Measurements from ENCODE around the gene IPO5. TPM values are rescaled to one million over a fixed set of nuclear protein-coding genes. Genes with fewer than 3 reads are reported as not detected.
"Not testable (repeated sequence)": the region's sequence is repeated elsewhere in the genome, so short reads cannot be mapped to it uniquely, and the experiment has no call there.

The IPO5 gene
- total RNA-seq, 1 donor from 2014 or later, result 727 TPM

GRCh38 chr13:98032168-98032567, 78.7 kb downstream of the IPO5 start:
- H3K4me3 Mint-ChIP-seq, result no peak overlapping the region
- H3K36me3 Mint-ChIP-seq, result no peaks in the 10 kb centered on the region

GRCh38 chr13:98033277-98034247, 80.1 kb downstream of the IPO5 start:
- no peak overlapping the region for H2AFZ ChIP-seq (replicated peaks)
- peak; percentile 53 for TF ChIP-seq CTCF (IDR thresholded peaks at IDR 0.05)
- no peak for TF ChIP-seq EZH2phosphoT487 (IDR thresholded peaks at IDR 0.05)
- no peak for TF ChIP-seq EZH2 (IDR thresholded peaks at IDR 0.05)
- no peaks in the 10 kb centered on the region for H3K36me3 Mint-ChIP-seq
- no peak overlapping the region for H3K27ac ChIP-seq
- no peaks in the 10 kb centered on the region for H3F3A ChIP-seq (ENCODE audit: low read depth)
- no peaks in the 10 kb centered on the region for H3K9me3 Mint-ChIP-seq
- no peak overlapping the region for H3K4me2 ChIP-seq
- H3K4me3 ChIP-seq, result no peak overlapping the region
- H3K27me3 Mint-ChIP-seq (ENCODE audit: insufficient read depth, low read depth), result no peaks in the 10 kb centered on the region
- no peaks in the 10 kb centered on the region for H3K36me3 ChIP-seq
- H3K27ac Mint-ChIP-seq, result no peak overlapping the region
- H3K9ac ChIP-seq, result no peak overlapping the region
- H3K79me2 ChIP-seq (ENCODE audit: low read depth), result no peaks in the 10 kb centered on the region
- H3K9me3 ChIP-seq (ENCODE audit: low read depth), result no peaks in the 10 kb centered on the region
- no peaks in the 10 kb centered on the region for H4K20me1 ChIP-seq (ENCODE audit: low read depth)
- peak; percentile 42 for DNase-seq (ENCODE audit: low spot score)
- no peaks in the 10 kb centered on the region for H3K27me3 ChIP-seq
- peaks cover 12% of the 10 kb centered on the region for H3K4me1 ChIP-seq
- H3K4me1 Mint-ChIP-seq, result peaks cover 7% of the 10 kb centered on the region
- no peak overlapping the region for H3K4me3 Mint-ChIP-seq

More at GRCh38 chr13:98032168-98032567, 78.7 kb downstream of the IPO5 start:
- H3K4me1 Mint-ChIP-seq, result peaks cover 7% of the 10 kb centered on the region
- Histone ChIP-seq H3K9me3 (ENCODE audit: low read depth) (no peaks in the 10 kb centered on the region), H3K9ac (no peak overlapping the region), H4K20me1 (ENCODE audit: low read depth) (no peaks in the 10 kb centered on the region), H3F3A (ENCODE audit: low read depth) (peaks cover 7% of the 10 kb centered on the region), H3K36me3 (no peaks in the 10 kb centered on the region), H3K79me2 (ENCODE audit: low read depth) (no peaks in the 10 kb centered on the region), H2AFZ (replicated peaks) (peak overlapping the region; percentile 50), H3K4me3 (no peak overlapping the region), H3K27ac (no peak overlapping the region), H3K4me2 (no peak overlapping the region), H3K4me1 (peaks cover 12% of the 10 kb centered on the region), H3K27me3 (no peaks in the 10 kb centered on the region)
- peak; percentile 41 for DNase-seq (ENCODE audit: low spot score)
- no peak overlapping the region for H3K27ac Mint-ChIP-seq
- TF ChIP-seq EZH2phosphoT487 (IDR thresholded peaks at IDR 0.05), result no peak
- no peaks in the 10 kb centered on the region for H3K9me3 Mint-ChIP-seq
- no peaks in the 10 kb centered on the region for H3K27me3 Mint-ChIP-seq (ENCODE audit: insufficient read depth, low read depth)

- H3K79me2 ChIP-seq (ENCODE audit: low read depth), result no peaks in the 10 kb centered on the region
- Mint-ChIP-seq H3K27me3 (ENCODE audit: insufficient read depth, low read depth) (no peaks in the 10 kb centered on the region), H3K4me1 (peaks cover 7% of the 10 kb centered on the region), H3K4me3 (no peak overlapping the region), H3K27ac (no peak overlapping the region), H3K36me3 (no peaks in the 10 kb centered on the region), H3K9me3 (no peaks in the 10 kb centered on the region)
- no peak overlapping the region for H3K27ac ChIP-seq
- H3K36me3 ChIP-seq, result no peaks in the 10 kb centered on the region
- H4K20me1 ChIP-seq (ENCODE audit: low read depth), result no peaks in the 10 kb centered on the region
- H2AFZ ChIP-seq (replicated peaks), result no peak overlapping the region
- H3K27me3 ChIP-seq, result no peaks in the 10 kb centered on the region
- peaks cover 12% of the 10 kb centered on the region for H3K4me1 ChIP-seq
- H3K4me3 ChIP-seq, result no peak overlapping the region
- H3F3A ChIP-seq (ENCODE audit: low read depth), result no peaks in the 10 kb centered on the region
- H3K9ac ChIP-seq, result no peak overlapping the region
- no peak overlapping the region for H3K4me2 ChIP-seq
- no peaks in the 10 kb centered on the region for H3K9me3 ChIP-seq (ENCODE audit: low read depth)
- TF ChIP-seq EZH2 (IDR thresholded peaks at IDR 0.05) (no peak), EZH2phosphoT487 (IDR thresholded peaks at IDR 0.05) (no peak), CTCF (IDR thresholded peaks at IDR 0.05) (no peak)
- DNase-seq (ENCODE audit: low spot score), result no peak
Measured at GRCh38 chr13:98035373-98035772, 81.9 kb downstream of the IPO5 start.

- H3K9me3 ChIP-seq (ENCODE audit: low read depth); H2AFZ ChIP-seq (replicated peaks); H3K27me3 ChIP-seq; H4K20me1 ChIP-seq (ENCODE audit: low read depth); H3K36me3 ChIP-seq; H3K4me1 Mint-ChIP-seq; H3K4me1 ChIP-seq; H3K27ac ChIP-seq; H3K36me3 Mint-ChIP-seq; H3K27ac Mint-ChIP-seq; H3K9me3 Mint-ChIP-seq; H3K4me3 ChIP-seq; DNase-seq (ENCODE audit: low spot score); H3F3A ChIP-seq (ENCODE audit: low read depth); H3K4me3 Mint-ChIP-seq; H3K4me2 ChIP-seq; H3K9ac ChIP-seq; H3K79me2 ChIP-seq (ENCODE audit: low read depth); H3K27me3 Mint-ChIP-seq (ENCODE audit: insufficient read depth, low read depth): not testable (repeated sequence)
Measured at GRCh38 chr13:98036564-98037302, 83.3 kb downstream of the IPO5 start.

Measured in neural progenitor cell (in vitro differentiated cells).